ENCODE measurements around the gene MTHFR. TPM values are rescaled to one million over a fixed set of nuclear protein-coding genes. Genes with fewer than 3 reads are reported as not detected.

MTHFR gene
- total RNA-seq, 2 donors from 2014 or later = 22.3 to 30.0 TPM

Other genes starting within 250 kb of the MTHFR start
- gene FBXO2, start 151.5 kb downstream of the MTHFR start, total RNA-seq = 10 to 100 TPM; 14.1 to 32.0 TPM
- 10 to 100 TPM; 29.1 to 39.1 TPM for gene FBXO44, start 151.1 kb downstream of the MTHFR start, total RNA-seq
- 1 to 10 TPM; 2.7 to 4.1 TPM for gene FBXO6, start 141.8 kb downstream of the MTHFR start, total RNA-seq
- 100 to 1,000 TPM; 128 to 132 TPM for gene MAD2L2, start 124.8 kb downstream of the MTHFR start, total RNA-seq
- gene DRAXIN, start 114.3 kb downstream of the MTHFR start, total RNA-seq = 1 to 10 TPM; 5.4 to 6.0 TPM
- gene AGTRAP, start 69.8 kb downstream of the MTHFR start, total RNA-seq = 10 to 100 TPM; 71.3 to 81.2 TPM
- 1 to 10 TPM in 1 of 2 donors, under 1 TPM in 1; 0.95 to 1.4 TPM for gene C1orf167, start 43.8 kb downstream of the MTHFR start, total RNA-seq
- 10 to 100 TPM; 29.6 to 31.5 TPM for gene CLCN6, start 227 bp upstream of the MTHFR start, total RNA-seq
- gene NPPA, start 41.8 kb upstream of the MTHFR start, total RNA-seq = not detected
- gene NPPB, start 53.0 kb upstream of the MTHFR start, total RNA-seq = 10 to 100 TPM; 45.8 to 51.9 TPM
- gene KIAA2013, start 120.5 kb upstream of the MTHFR start, total RNA-seq = 10 to 100 TPM; 36.2 to 36.7 TPM
- gene PLOD1, start 128.8 kb upstream of the MTHFR start, total RNA-seq = 10 to 100 TPM; 71.5 to 81.8 TPM
- 10 to 100 TPM; 41.7 to 56.3 TPM for gene MFN2, start 174.5 kb upstream of the MTHFR start, total RNA-seq
- gene MIIP, start 213.5 kb upstream of the MTHFR start, total RNA-seq = 10 to 100 TPM; 66.2 to 72.1 TPM